GM12892 (cell line): ENCODE data around the gene ATP10D.

Experiments
- POLR2A ChIP-seq: IDR thresholded peaks from 2 replicates; pipeline ENCODE4 v1.6.1; 2011; ENCODE audit warnings: low read depth, low read length, control low read depth
- TAF1 ChIP-seq: IDR thresholded peaks from 2 replicates; pipeline ENCODE4 v1.6.1; 2011; ENCODE audit warnings: low read depth, mild to moderate bottlenecking, control low read depth, low read length, borderline replicate concordance

GRCh38 chr4:47526281-47526680, 41.2 kb downstream of the ATP10D start:
- no peak for TF ChIP-seq TAF1
- TF ChIP-seq POLR2A: no peak
